H9 (cell line): ENCODE data around the gene PTRHD1. TPM values are rescaled to one million over a fixed set of nuclear protein-coding genes. Genes with fewer than 3 reads are reported as not detected.

Experiments
- DNase-seq: peaks from one replicate; pipeline ENCODE4 v3.0.0-alpha.2; 2017
- H2AFZ ChIP-seq: one replicate; pipeline ENCODE4 v1.6.1; 2013; ENCODE audit warnings: mild to moderate bottlenecking, low read length, control low read depth, moderate library complexity
- H2AK5ac ChIP-seq: 2 replicates; pipeline ENCODE4 v1.6.1; 2013; ENCODE audit warnings: low read length, control low read depth, mixed read lengths; ENCODE audit not compliant: insufficient read length
- H2BK120ac ChIP-seq: one replicate; pipeline ENCODE4 v1.6.1; 2013; ENCODE audit warnings: low read depth, mild to moderate bottlenecking, low read length, control low read depth, inconsistent platforms; ENCODE audit not compliant: poor library complexity, severe bottlenecking
- H2BK12ac ChIP-seq: 2 replicates; pipeline ENCODE4 v1.6.1; 2013; ENCODE audit warnings: low read length, control low read depth, mixed read lengths, low read depth; ENCODE audit not compliant: insufficient read length
- H2BK15ac ChIP-seq: 2 replicates; pipeline ENCODE4 v1.6.1; 2013; ENCODE audit warnings: low read depth, low read length, control low read depth
- H2BK20ac ChIP-seq: one replicate; pipeline ENCODE4 v1.6.1; 2013; ENCODE audit warnings: low read depth, mild to moderate bottlenecking, low read length, control low read depth, inconsistent platforms; ENCODE audit not compliant: poor library complexity, severe bottlenecking
- H2BK5ac ChIP-seq: 2 replicates; pipeline ENCODE4 v1.6.1; 2013; ENCODE audit warnings: low read length, control low read depth, mixed read lengths; ENCODE audit not compliant: insufficient read length
- H3K14ac ChIP-seq: 2 replicates; pipeline ENCODE4 v1.6.1; 2013; ENCODE audit warnings: low read length, control low read depth; ENCODE audit not compliant: insufficient read depth
- H3K18ac ChIP-seq: 2 replicates; pipeline ENCODE4 v1.6.1; 2013; ENCODE audit warnings: low read depth, mild to moderate bottlenecking, mixed read lengths, low read length, control low read depth; ENCODE audit not compliant: insufficient read length
- H3K23ac ChIP-seq: 2 replicates; pipeline ENCODE4 v1.6.1; 2013; ENCODE audit warnings: low read length, control low read depth, mixed read lengths, low read depth; ENCODE audit not compliant: insufficient read length
- H3K23me2 ChIP-seq: 2 replicates; pipeline ENCODE4 v1.6.1; 2013; ENCODE audit warnings: low read depth, mild to moderate bottlenecking, mixed read lengths, low read length, control low read depth; ENCODE audit not compliant: insufficient read length, poor library complexity, severe bottlenecking
- H3K27ac ChIP-seq: 2 replicates; pipeline ENCODE4 v1.5.1; 2013; ENCODE audit warnings: low read length, control low read depth, mixed read lengths, low read depth; ENCODE audit not compliant: insufficient read length
- H3K27me3 ChIP-seq: 2 replicates; pipeline ENCODE4 v1.6.1; 2013; ENCODE audit warnings: low read length, control low read depth, inconsistent platforms; ENCODE audit not compliant: insufficient read depth
- H3K4ac ChIP-seq: 2 replicates; pipeline ENCODE4 v1.6.1; 2013; ENCODE audit warnings: low read depth, mild to moderate bottlenecking, control low read depth, inconsistent platforms, low read length, moderate library complexity
- H3K4me1 ChIP-seq: 2 replicates; pipeline ENCODE4 v1.6.1; 2013; ENCODE audit warnings: low read length, control low read depth, inconsistent platforms; ENCODE audit not compliant: insufficient read depth
- H3K4me2 ChIP-seq: 2 replicates; pipeline ENCODE4 v1.6.1; 2013; ENCODE audit warnings: low read length, control low read depth, mixed read lengths; ENCODE audit not compliant: insufficient read length, insufficient read depth
- H3K56ac ChIP-seq: 2 replicates; pipeline ENCODE4 v1.6.1; 2013; ENCODE audit warnings: low read depth, mild to moderate bottlenecking, mixed read lengths, low read length, control low read depth; ENCODE audit not compliant: insufficient read length
- H3K79me1 ChIP-seq: 2 replicates; pipeline ENCODE4 v1.6.1; 2013; ENCODE audit warnings: low read depth, mild to moderate bottlenecking, moderate library complexity, low read length, control low read depth, inconsistent platforms; ENCODE audit not compliant: insufficient read depth, poor library complexity, severe bottlenecking
- H3K79me2 ChIP-seq: 2 replicates; pipeline ENCODE4 v1.6.1; 2013; ENCODE audit warnings: low read length, control low read depth, inconsistent platforms; ENCODE audit not compliant: insufficient read depth
- H3K9ac ChIP-seq: 2 replicates; pipeline ENCODE4 v1.6.1; 2013; ENCODE audit warnings: low read length, control low read depth, mixed read lengths; ENCODE audit not compliant: insufficient read length; ENCODE audit errors: extremely low read depth
- H3K9me3 ChIP-seq: one replicate; pipeline ENCODE4 v1.6.1; 2013; ENCODE audit warnings: low read depth, low read length, inconsistent platforms; ENCODE audit not compliant: control insufficient read depth
- H3T11ph ChIP-seq: one replicate; pipeline ENCODE4 v1.6.1; 2013; ENCODE audit warnings: mild to moderate bottlenecking, low read length, control low read depth, inconsistent platforms
- H4K20me1 ChIP-seq: one replicate; pipeline ENCODE4 v1.6.1; 2013; ENCODE audit not compliant: control insufficient read depth, insufficient read length, insufficient read depth
- H4K5ac ChIP-seq: 2 replicates; pipeline ENCODE4 v1.6.1; 2013; ENCODE audit warnings: low read depth, mild to moderate bottlenecking, mixed read lengths, low read length, control low read depth; ENCODE audit not compliant: insufficient read length
- H4K8ac ChIP-seq: replicated peaks from 2 replicates; pipeline ENCODE4 v1.6.1; 2013; ENCODE audit warnings: low read length, control low read depth, mixed read lengths, low read depth; ENCODE audit not compliant: insufficient read length
- H4K91ac ChIP-seq: 2 replicates; pipeline ENCODE4 v1.6.1; 2013; ENCODE audit warnings: low read depth, mild to moderate bottlenecking, moderate library complexity, mixed read lengths, low read length, control low read depth; ENCODE audit not compliant: insufficient read length
- H3K27ac Mint-ChIP-seq, 3 experiments: 2 replicates in 2 of 3; 3 replicates in 1 of 3; pipeline ENCODE4 v1.8.0; 2020 to 2021; ENCODE audit warnings: mixed read lengths in 3 of 3, mild to moderate bottlenecking in 1 of 3, moderate library complexity in 1 of 3
- H3K27me3 Mint-ChIP-seq: 2 replicates; pipeline ENCODE4 v1.8.0; 2021; ENCODE audit warnings: low read depth, mild to moderate bottlenecking, moderate library complexity, mixed read lengths
- H3K36me3 Mint-ChIP-seq, 3 experiments: 2 replicates in 2 of 3; 3 replicates in 1 of 3; pipeline ENCODE4 v1.8.0; 2020 to 2021; ENCODE audit warnings: low read depth in 3 of 3, mixed read lengths in 3 of 3; ENCODE audit not compliant: insufficient read depth in 1 of 3
- H3K4me1 Mint-ChIP-seq, 2 experiments: 2 replicates each; pipeline ENCODE4 v1.8.0; 2020; ENCODE audit warnings: mixed read lengths in 2 of 2
- H3K4me3 Mint-ChIP-seq, 2 experiments: 2 replicates in 1 of 2; 3 replicates in 1 of 2; pipeline ENCODE4 v1.8.0; 2020 to 2021; ENCODE audit warnings: mild to moderate bottlenecking in 2 of 2, mixed read lengths in 2 of 2, moderate library complexity in 1 of 2
- H3K9me3 Mint-ChIP-seq, 2 experiments: 2 replicates in 1 of 2; 3 replicates in 1 of 2; pipeline ENCODE4 v1.8.0; 2020; ENCODE audit warnings: mild to moderate bottlenecking in 2 of 2, mixed read lengths in 2 of 2, moderate library complexity in 1 of 2
- CTCF ChIP-seq: fragments of 200-600 bp; sonication (generic); conservative IDR thresholded peaks from 3 replicates; pipeline ENCODE4 v1.8.0; 2021; ENCODE audit warnings: antibody characterized with exemption, mild to moderate bottlenecking
- WGBS: extraction: QIAGEN DNeasy Blood & Tissue Kit; methylation state at CpG from one replicate; pipeline ENCODE4 v1.1.7; 2013; ENCODE audit warnings: missing lambda C conversion rate, low lambda C conversion rate, mixed read lengths; ENCODE audit not compliant: insufficient read length; ENCODE audit errors: extremely low coverage; 5-methylcytosine and 5-hydroxymethylcytosine counted together
- total RNA-seq: library from RNA; stranded (reverse); gene quantifications from 2 replicates; pipeline ENCODE4 v1.2.1, GENCODE V29; 2021

Gene PTRHD1
- total RNA-seq, 1 experiment from 2014 or later: 43.7 TPM

GRCh38 chr2:24831221-24832072, 38.3 kb upstream of the PTRHD1 start:
- H3K79me1 ChIP-seq: no peaks in the 10 kb centered on the region
- no peak overlapping the region for H3K23ac ChIP-seq
- H3K9me3 ChIP-seq: no peaks in the 10 kb centered on the region
- H2AK5ac ChIP-seq: no peak overlapping the region
- no peak overlapping the region for H2AFZ ChIP-seq
- Mint-ChIP-seq H3K36me3 (peaks cover 31 to 36% (median 31%) of the 10 kb centered on the region in 3 experiments), H3K27me3 (no peaks in the 10 kb centered on the region; the same call in none of the 2 replicates), H3K4me3 (no peak overlapping the region), H3K9me3 (peaks cover 0 to 7% of the 10 kb centered on the region in 2 experiments; a peak in 4 of 5 replicates), H3K4me1 (peaks cover 32 to 37% of the 10 kb centered on the region in 2 experiments), H3K27ac (0 out of 7 replicates have a peak overlapping the region, but pooled peaks of 1 of the 3 experiments have one; percentile 28)
- H3K18ac ChIP-seq: no peak overlapping the region
- no peak overlapping the region for H3K27ac ChIP-seq
- no peak overlapping the region for H3K56ac ChIP-seq
- no peak overlapping the region for H3T11ph ChIP-seq
- H3K4me1 ChIP-seq: peaks cover 2% of the 10 kb centered on the region; the same call in 1 of the 2 replicates
- no peaks in the 10 kb centered on the region for H3K27me3 ChIP-seq
- H2BK5ac ChIP-seq: no peak overlapping the region
- H2BK120ac ChIP-seq: no peak overlapping the region
- H4K8ac ChIP-seq: no peak overlapping the region
- no peak overlapping the region for H4K91ac ChIP-seq
- no peak overlapping the region for H3K9ac ChIP-seq
- no peak overlapping the region for H3K4me2 ChIP-seq
- H4K5ac ChIP-seq: no peak overlapping the region
- no peaks in the 10 kb centered on the region for H3K79me2 ChIP-seq
- no peak for DNase-seq
- no peak overlapping the region for H3K4ac ChIP-seq
- no CpG with 5 or more reads among the region's 18 CpGs for WGBS
- H3K14ac ChIP-seq: no peak overlapping the region
- TF ChIP-seq CTCF: no peak
- no peak overlapping the region for H2BK20ac ChIP-seq
- H4K20me1 ChIP-seq: no peaks in the 10 kb centered on the region
- H3K23me2 ChIP-seq: no peaks in the 10 kb centered on the region
- no peak overlapping the region for H2BK15ac ChIP-seq
- H2BK12ac ChIP-seq: no peak overlapping the region
